ENCODE measurements around the gene FRMPD2.
"Not testable (repeated sequence)": the region's sequence is repeated elsewhere in the genome, so short reads cannot be mapped to it uniquely, and the experiment has no call there.

The FRMPD2 gene

DNA sequence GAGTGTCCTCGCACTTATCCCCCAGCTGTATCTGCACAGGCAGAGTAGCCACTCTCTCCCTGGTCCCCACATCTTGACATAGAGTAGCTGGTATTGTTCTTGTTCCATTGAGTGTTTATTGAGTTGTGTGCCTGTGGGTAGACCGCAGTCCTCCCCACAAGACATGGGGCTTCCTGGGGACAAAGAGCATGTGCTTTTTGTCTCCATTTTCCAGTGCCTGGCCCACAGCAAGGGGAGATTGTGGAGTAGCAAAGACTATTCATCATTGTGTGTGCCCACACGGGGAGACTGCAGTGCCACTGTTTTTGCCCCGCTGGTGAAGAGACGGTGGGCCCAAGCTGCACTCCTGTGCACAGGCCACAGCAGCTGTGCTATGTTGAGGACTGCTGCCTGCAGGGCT is 63.5 kb downstream of the FRMPD2 start:
- DNase-seq (ENCODE audit: extremely low spot score, insufficient read length, low read depth) (no peak), FAIRE-seq (no peak)

DNA sequence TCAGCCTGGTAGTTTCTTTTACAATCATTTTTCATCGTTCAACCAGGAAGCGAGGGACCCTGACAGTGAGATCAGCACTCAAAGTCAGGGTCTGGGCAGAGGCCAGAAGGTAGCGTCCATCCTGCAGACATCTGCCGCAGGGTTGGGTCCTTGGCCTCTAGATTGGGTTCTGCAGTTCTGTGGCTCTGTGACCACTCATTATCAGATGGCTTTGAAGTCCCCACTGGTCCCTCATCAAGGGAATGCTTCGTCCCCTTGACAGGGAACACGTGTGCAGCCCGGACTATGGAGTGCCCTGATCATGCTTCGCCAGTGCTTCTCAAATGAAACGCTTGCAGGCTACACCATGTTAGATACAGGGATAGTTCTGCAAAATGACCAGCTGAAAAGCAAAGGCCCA is 64.1 kb downstream of the FRMPD2 start:
- FAIRE-seq (no peak), DNase-seq (ENCODE audit: extremely low spot score, insufficient read length, low read depth) (no peak)

DNA sequence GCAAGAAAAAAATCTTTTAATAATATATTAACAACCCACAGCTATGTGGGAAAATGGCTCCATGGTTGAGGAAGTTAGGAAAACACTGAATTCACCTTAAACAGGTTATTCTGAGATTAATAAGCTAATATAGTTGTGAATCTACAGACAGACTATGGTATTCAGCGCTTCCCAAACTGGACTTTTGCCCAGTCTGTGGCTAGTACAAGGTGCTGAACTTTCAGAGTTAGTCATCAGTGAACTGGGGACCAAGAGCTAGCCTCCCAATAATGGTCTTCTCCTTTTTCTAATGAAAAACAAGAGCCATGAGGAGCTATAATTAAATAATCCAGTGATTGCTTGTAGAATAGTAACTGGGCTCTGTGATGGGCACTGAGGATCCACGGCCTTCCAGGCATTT is 65.3 kb downstream of the FRMPD2 start:
- FAIRE-seq (no peak), DNase-seq (ENCODE audit: extremely low spot score, insufficient read length, low read depth) (no peak)

DNA sequence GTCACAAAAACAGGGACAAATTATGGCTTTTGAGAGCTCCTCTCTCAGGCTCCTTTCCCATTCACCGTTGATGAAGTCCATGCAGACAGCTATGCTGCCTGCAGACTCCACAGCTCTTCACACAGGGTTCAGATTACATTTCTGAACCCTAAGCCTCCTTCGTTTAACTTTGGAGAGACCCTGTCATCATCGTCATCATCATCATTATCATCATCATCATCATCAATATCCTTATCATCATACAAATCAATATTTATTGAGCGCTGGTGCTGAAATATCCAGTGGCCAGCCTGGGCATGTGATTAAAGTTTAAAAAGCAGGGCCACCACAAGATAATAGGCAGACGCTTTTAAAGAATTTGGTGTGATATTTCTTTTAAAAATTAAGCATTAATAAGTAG is 66.6 kb downstream of the FRMPD2 start:
- DNase-seq (ENCODE audit: extremely low spot score, insufficient read length, low read depth) (no peak), FAIRE-seq (no peak)

DNA sequence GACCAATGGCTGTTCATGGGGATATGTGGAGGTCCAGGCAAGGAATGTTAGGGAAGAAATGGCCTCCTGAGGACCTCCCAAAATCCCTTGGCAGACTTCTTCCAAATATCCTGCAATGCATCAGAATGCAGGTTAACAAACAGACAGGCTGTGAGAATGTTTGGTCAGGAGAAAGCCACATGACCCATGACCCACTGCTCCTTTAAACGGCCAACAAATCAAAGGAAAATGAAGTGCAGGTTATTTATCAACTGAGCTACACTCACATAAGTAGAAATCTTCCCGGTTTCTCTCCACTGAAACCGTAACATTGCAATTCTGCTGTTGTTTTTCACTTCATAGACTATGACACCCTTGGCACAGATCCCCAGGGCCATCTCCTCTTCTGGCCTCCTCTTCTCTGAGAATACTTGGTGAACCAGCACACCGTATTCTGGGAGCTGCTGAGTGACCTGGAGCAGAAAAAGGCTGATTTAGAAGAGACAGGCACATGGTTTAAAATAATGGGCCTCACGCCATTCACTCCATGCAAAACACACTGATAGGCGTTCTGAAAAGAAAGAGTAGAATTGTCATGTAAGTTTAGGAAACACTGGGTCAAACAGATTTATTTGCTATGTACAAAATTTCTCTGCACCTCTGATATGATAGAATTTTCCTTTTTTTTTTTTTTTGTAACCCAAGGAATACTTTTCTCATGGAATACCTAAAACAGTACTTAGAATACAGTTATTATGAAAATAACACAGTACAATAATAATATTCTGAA is 67.8 kb downstream of the FRMPD2 start:
- FAIRE-seq, result no peak

DNA sequence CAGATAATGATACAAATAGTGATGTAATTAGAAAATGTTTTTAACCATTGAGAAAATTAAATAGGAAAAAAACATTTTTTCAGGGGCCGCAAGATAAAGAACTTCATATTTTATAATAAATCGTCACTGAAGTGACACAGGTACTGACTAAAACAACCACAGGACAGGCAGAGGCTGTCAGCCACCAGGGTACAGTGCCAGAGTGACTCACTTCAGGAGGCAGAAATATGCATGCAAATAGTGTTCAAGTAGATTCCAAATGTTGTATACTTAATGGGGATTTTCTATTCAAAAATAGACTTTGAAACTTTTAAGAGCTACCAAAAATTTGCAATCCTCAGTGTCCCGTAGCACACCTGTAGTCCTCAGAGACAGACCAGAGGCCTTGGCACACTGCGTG is 68.6 kb downstream of the FRMPD2 start:
- FAIRE-seq (no peak), DNase-seq (ENCODE audit: extremely low spot score, insufficient read length, low read depth) (no peak)

More for the DNA sequence above, 67.8 kb downstream of the FRMPD2 start:
- no peak for DNase-seq (ENCODE audit: extremely low spot score, insufficient read length, low read depth)

DNA sequence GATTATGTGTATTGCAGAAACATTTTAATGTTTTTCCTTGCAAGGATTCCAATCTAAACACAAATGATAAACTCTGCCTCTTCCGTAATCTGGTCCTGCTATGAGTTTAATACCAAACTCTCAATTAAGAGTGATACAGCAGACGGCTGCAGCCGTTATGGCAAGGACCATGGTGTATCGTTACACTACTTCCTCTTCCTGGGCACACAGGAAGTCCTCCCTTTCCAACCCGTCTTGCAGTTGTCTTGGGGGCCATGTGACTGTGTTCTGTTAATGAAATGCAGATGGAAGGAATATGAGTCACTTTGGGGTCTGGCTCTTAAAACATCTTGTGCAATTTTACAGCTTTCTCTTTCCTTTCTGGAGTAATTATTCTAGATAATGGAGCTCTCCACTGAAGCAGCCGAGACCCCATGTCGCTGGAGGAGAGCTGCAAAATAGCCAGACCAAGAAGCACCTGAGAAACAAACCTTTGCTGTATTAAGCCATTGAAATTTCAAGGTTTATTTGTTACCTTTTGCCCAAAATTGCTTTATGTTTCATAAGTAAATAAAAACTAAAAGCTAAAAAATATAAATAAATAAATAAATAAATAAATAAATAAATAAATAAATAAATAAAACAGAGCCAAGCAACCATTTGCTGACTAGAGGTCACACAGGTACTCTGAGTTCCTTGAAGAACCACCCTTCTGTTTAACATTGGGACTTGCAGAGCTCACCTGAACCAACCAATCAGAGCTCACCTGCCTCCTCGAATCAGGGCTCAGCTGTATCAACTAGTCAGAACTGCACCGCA is 74.7 kb downstream of the FRMPD2 start:
- FAIRE-seq (no peak), DNase-seq (ENCODE audit: extremely low spot score, insufficient read length, low read depth) (no peak)

DNA sequence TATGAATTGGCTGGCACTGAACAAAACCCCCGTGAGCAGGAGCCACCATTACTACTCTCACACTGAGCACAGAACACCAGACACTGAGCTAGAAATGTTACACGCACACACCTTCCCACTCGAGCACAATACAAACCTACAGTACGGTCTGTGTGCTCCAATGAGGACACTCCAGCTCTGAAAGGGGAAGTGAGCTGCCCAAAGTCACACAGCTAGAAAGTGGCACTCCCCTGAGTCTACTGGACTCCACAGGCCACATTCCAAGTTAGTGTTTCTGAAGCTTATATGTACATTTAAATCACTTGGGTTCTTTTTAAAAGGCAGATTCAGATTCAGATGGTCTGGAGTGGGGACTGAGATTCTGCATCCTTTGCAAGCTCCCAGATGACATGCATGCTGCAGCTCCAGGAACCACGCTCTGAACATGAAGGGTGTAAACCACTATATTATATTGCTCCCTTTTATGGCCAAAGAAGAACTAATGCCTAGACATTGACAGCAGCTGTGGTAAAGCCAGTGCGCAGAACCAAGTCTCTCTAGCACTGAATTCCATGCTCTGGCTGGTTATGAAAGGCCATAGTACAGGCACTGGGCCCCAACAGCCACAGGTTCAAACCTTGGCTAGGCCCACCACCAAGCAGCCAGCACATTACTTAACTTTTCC is 77.1 kb downstream of the FRMPD2 start:
- no peak for FAIRE-seq
- no peak for DNase-seq (ENCODE audit: extremely low spot score, insufficient read length, low read depth)

DNA sequence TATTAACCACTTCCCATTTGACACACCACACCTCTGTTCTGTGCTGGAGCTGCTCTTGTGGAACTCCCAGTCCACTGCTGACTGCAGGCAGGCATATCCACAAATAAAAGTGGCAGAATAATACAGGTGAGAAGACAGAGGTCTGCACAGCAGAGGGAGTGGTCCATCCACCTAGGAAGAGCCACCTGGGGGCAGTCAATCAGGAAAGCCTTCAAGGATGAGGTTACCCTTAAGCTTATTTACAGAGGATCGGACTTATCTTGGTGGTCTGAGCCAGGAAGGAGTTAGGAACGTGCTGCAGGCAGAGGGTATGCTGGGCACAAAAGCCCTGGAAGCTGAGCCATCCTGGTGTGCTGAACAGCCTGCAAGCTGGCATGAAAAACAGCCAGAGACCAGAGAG is 78.7 kb downstream of the FRMPD2 start:
- no peak for FAIRE-seq
- no peak for DNase-seq (ENCODE audit: extremely low spot score, insufficient read length, low read depth)

DNA sequence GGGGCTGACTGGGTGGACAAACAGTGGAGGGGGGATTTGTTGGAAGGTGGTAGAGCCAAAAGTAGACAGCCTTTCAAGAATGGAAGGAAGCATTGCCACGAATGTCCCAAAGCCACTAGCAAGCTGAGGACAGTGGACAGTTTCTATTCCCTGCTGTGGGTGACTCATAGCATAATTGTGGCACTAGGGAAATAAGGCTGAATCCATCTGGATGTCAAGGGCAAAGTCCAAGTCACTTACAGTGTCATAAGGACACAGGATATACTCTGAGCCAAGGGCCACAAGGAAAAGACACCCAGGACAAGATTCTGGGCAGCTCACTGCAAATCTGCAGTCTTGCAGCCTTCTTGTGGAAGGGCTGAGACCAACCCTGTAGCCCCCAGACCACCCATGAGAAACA is 79.7 kb downstream of the FRMPD2 start:
- DNase-seq (ENCODE audit: extremely low spot score, insufficient read length, low read depth), result no peak
- no peak for FAIRE-seq

DNA sequence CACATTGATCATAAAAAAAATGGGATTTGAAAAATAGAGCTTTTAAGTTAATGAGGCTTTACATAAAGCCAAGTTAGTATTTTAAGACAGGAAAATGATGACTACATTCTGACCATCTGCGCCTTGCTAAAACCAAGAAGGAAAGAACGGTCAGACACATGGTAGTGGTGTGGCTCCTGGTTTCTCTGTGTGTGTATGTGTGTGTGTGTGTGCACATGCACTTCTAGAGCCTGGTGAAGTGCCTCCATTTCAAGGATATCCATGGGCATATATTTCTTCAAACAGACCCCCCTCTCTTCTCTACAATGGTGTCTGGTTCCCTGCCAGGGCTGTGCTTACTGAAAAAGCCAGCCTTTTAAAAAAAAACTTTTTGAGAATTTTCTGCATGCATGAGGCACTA is 80.9 kb downstream of the FRMPD2 start:
- FAIRE-seq (no peak), DNase-seq (ENCODE audit: extremely low spot score, insufficient read length, low read depth) (no peak)

DNA sequence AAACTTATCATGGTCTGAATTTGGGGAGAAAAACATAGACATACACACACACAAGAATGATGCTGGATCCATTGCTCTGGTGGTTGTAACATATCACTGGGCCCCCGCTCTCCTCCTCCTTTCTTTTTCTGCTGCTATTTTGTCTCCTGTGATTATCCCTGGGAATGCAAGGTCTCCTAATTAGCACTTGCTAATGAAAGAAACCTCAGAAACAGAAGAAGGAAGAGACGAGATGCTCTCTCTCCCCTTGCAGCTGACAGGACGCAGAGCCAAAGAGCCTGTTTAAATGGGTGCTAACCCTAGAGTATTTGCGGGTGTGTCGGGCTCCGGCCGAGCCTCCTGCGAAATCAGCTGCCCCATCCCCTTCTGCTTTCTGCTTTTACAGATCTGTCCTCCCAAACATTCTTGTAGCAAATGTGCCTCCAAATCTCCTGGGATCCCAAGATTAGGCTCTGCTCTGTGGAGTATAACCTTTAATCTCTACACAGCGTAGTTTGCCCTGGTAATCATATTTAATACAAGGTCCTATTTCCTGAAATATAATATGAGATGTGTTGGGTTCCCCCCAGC is 81.5 kb downstream of the FRMPD2 start:
- DNase-seq (ENCODE audit: extremely low spot score, insufficient read length, low read depth) (no peak), FAIRE-seq (no peak)

DNA sequence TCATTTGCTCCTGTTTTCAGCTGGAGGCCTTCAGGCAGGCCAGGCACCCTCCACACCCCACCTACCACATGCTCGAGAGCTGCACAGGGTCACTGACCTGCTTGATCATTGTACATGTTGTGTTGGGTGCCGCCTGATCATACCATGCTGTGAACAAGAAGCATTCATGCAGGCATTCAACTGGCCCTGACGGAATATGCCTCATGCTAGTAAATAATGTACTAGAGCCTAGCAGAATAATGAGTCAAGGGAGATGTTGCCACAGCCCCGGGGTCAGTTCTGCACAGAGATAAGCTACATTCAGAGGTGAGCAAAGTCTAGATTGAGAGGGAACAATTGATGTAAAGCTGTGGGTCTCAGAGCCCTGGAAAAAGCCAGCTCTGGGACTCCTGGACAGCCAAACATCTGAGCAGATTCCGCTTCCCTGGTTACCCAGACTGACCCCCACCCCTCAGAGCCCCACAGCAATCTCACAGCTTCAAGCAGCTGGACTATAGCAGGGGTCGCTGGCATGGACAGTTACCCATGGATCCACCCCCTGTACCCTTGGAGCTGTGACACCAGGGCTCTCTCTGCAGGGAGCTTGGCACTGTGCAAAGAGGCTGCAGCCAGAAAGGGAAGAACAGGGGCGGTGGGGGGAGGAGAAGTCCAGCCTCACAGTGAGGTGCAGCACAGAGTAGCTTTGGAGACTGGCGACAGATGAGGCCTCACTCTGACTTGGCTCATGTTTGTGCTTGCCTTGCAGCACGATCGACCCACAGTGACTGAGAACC is 86.6 kb downstream of the FRMPD2 start:
- DNase-seq (ENCODE audit: extremely low spot score, insufficient read length, low read depth), result no peak
- no peak for FAIRE-seq

DNA sequence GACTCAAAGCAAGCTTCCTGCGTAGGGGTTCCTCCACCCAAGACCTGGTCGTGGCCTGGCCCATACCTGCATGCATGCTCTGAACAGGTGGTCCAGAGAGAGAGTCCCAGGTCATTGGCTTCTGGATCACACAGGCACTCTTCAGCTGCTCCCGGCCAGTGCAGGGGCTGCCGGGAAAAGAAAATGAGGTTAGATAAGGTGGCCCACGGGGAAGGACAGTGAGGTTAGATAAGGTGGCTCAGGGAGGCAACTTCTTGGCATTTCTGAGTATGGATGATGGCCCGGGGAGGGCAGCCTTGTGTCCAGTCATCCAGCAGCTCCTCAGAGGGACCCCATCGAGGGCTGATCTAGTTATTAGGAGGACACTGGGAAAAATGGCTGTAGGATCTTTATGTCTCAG is 87.4 kb downstream of the FRMPD2 start:
- no peak for DNase-seq (ENCODE audit: extremely low spot score, insufficient read length, low read depth)
- FAIRE-seq, result no peak

DNA sequence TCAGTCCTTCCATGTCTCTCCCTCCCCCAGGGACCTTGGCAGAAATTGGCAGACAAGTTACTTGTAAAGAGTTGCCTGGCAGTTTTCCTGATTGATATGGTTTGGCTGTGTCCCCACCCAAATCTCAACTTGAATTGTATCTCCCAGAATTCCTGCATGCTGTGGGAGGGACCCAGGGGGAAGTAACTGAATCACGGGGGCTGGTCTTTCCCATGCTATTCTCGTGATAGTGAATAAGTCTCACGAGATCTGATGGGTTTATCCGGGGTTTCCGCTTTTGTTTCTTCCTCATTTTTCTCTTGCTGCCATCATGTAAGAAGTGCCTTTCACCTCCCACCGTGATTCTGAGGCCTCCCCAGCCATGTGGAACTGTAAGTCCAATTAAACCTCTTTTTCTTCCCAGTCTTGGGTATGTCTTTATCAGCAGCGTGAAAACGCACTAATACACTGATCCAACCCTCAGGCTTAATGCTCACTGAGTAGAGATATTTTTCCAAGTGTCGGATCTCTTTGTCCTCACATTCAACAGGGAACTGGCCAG is 88.2 kb downstream of the FRMPD2 start:
- DNase-seq (ENCODE audit: extremely low spot score, insufficient read length, low read depth); FAIRE-seq: not testable (repeated sequence)

DNA sequence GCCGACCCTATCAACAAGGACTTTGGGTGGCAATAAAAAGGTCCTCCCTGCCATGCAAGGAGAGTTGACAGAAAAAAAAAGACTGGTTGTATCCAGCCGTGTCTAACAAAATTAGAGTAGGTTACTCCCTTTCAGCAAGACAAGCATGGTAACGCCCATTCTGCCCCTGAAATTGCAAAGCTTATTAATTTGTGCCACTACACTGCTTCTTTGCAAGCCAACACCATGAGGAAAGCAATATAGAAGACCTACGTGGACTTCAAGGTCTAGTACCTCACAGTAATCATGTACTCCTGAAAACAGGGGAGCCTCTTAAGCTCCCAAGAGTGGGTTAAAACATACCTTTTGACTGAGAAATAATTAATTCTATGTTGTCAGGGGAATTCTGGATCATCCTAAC is 90.3 kb downstream of the FRMPD2 start:
- DNase-seq (ENCODE audit: extremely low spot score, insufficient read length, low read depth), result no peak
- no peak for FAIRE-seq

DNA sequence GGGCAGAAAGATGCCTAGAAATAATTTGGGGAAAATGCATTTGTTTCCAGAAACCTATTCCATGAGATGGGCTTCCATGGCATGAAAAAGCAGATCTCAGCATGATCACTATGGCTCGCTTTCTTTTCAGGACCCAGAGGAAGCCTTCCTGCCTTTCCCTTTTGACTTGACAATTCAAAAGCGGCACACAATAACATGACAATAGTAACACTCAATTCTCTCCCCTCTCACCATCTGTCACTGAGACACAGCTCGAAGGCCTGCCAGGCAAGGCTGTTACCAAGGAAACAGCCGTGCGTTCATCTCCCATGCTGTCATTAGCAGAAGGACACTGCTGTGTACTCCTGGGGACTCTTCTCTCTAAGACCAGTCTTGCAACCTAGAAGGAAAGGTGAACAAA is 101.8 kb downstream of the FRMPD2 start:
- DNase-seq (ENCODE audit: extremely low spot score, insufficient read length, low read depth); FAIRE-seq: not testable (repeated sequence)

DNA sequence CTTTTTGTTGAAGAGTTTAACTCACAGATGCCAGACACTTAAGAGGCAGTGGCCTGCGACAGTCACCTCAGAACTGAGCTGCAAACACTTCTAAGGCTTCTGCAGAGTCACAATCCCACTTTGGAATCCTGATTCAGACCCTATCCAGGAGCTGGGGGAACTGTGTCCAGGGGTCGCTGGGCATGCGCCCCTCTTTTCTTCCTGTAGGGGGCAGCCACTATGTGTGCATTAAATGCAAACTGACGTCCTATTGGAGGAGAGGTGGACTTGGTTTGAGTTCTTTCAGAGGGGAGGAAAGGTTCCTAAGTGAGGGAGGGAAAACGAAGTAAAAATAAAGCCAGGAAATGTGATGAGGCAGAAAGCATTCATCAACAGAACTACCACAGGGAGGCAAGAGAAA is 113.8 kb downstream of the FRMPD2 start:
- not testable (repeated sequence) for FAIRE-seq; DNase-seq (ENCODE audit: extremely low spot score, insufficient read length, low read depth)

DNA sequence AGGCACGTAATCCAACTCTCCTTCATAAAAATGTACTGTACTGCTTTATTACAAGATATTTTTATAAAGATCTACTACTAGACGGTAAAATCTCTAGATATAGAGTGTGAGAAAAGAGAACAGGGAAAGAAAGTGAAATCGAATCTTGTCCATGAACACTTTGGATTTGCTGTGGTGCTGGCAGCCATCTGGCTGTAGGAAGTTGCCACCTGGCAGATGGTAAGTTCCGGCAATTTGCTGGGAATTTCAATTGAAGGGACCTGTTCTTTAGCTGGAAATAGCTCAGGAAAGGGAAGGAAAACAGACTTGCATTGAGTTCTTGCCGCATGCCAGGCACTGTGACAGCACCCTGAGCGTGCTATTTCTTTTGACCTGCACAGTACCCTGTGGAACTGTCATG is 114.3 kb downstream of the FRMPD2 start:
- DNase-seq (ENCODE audit: extremely low spot score, insufficient read length, low read depth); FAIRE-seq: not testable (repeated sequence)

All from GM18507 (cell line).